Renal pelvis (tissue), 12 donors: ENCODE data around the gene SERAC1. TPM values are rescaled to one million over a fixed set of nuclear protein-coding genes. Genes with fewer than 3 reads are reported as not detected.
"Not testable (repeated sequence)": the region's sequence is repeated elsewhere in the genome, so short reads cannot be mapped to it uniquely, and the experiment has no call there.

Source experiments
- DNase-seq: peaks from one replicate; pipeline ENCODE4 v3.0.0-alpha.2; 2013
- long read RNA-seq, 16 experiments: transcript quantifications; one replicate each; lab custom pipeline, GENCODE V29; 2026
- polyA plus RNA-seq, 3 donors: library from polyadenylated mRNA; unstranded; fragments of 120-200 nt; gene quantifications; one replicate each; pipeline ENCODE4 v1.2.1, GENCODE V29; 2013; ENCODE audit not compliant: insufficient read length in 3 of 3

Gene SERAC1
- polyA plus RNA-seq: 10 to 100 TPM; 10.1 to 16.2 (median 14.3) TPM
- long read RNA-seq, donor 1, partial matches to known transcripts: 83 of 257 reads
- long read RNA-seq, donor 1, other reads (novel, unspliced or antisense): 171 of 257 reads
- long read RNA-seq, donor 2, partial matches to known transcripts: 49 of 234 reads
- long read RNA-seq, donor 2, other reads (novel, unspliced or antisense): 184 of 234 reads
- long read RNA-seq, donor 3, partial matches to known transcripts: 0 of 2 reads
- long read RNA-seq, donor 3, other reads (novel, unspliced or antisense): 0 of 2 reads
- long read RNA-seq, donor 4, partial matches to known transcripts: 57 of 233 reads
- long read RNA-seq, donor 4, other reads (novel, unspliced or antisense): 174 of 233 reads
- long read RNA-seq, donor 5, partial matches to known transcripts: 0 of 1 reads
- long read RNA-seq, donor 5, other reads (novel, unspliced or antisense): 0 of 1 reads
- long read RNA-seq, donor 6, full-length matches to known transcripts: 5 of 5 reads
- long read RNA-seq, donor 6, partial matches to known transcripts: 0 of 5 reads
- long read RNA-seq, donor 6, other reads (novel, unspliced or antisense): 0 of 5 reads
- long read RNA-seq, donor 7, partial matches to known transcripts: 56 of 209 reads
- long read RNA-seq, donor 7, other reads (novel, unspliced or antisense): 151 of 209 reads
- long read RNA-seq, donor 8: 0 reads
- long read RNA-seq, donor 9: 0 reads
- long read RNA-seq, donor 10, partial matches to known transcripts: 46 of 209 reads
- long read RNA-seq, donor 10, other reads (novel, unspliced or antisense): 163 of 209 reads
- long read RNA-seq, donor 11, partial matches to known transcripts: 0 of 2 reads
- long read RNA-seq, donor 11, other reads (novel, unspliced or antisense): 0 of 2 reads
- long read RNA-seq, donor 12, partial matches to known transcripts: 59 of 256 reads
- long read RNA-seq, donor 12, other reads (novel, unspliced or antisense): 195 of 256 reads
- long read RNA-seq, donor 13: 0 reads
- long read RNA-seq, donor 14, full-length matches to known transcripts: 4 of 4 reads
- long read RNA-seq, donor 14, partial matches to known transcripts: 0 of 4 reads
- long read RNA-seq, donor 14, other reads (novel, unspliced or antisense): 0 of 4 reads
- long read RNA-seq, donor 15, partial matches to known transcripts: 81 of 323 reads
- long read RNA-seq, donor 15, other reads (novel, unspliced or antisense): 238 of 323 reads
- long read RNA-seq, donor 16, partial matches to known transcripts: 0 of 4 reads
- long read RNA-seq, donor 16, other reads (novel, unspliced or antisense): 0 of 4 reads

GRCh38 chr6:158168040-158168289, at the start of gene SERAC1:
Gene SERAC1, minus strand, starts transcription at chr6:158168262. Its CDS starts 9,899 bp downstream, at chr6:158158363.
- DNase-seq: no peak

GRCh38 chr6:158213925-158214674, 46.0 kb upstream of the SERAC1 start:
- peak; percentile 60 for DNase-seq

GRCh38 chr6:158211273-158212055, 43.4 kb upstream of the SERAC1 start:
- no peak for DNase-seq

- DNase-seq: not testable (repeated sequence)
Measured at GRCh38 chr6:158209582-158210333, 41.7 kb upstream of the SERAC1 start.

GRCh38 chr6:158208226-158209030, 40.4 kb upstream of the SERAC1 start:
- DNase-seq: not testable (repeated sequence)

GRCh38 chr6:158207422-158207788, 39.3 kb upstream of the SERAC1 start:
- DNase-seq: no peak

- DNase-seq: no peak
Measured at GRCh38 chr6:158206740-158207421, 38.8 kb upstream of the SERAC1 start.

GRCh38 chr6:158205169-158205944, 37.3 kb upstream of the SERAC1 start:
- no peak for DNase-seq

GRCh38 chr6:158198461-158198860, 30.4 kb upstream of the SERAC1 start:
- DNase-seq: no peak

GRCh38 chr6:158194487-158195280, 26.6 kb upstream of the SERAC1 start:
- DNase-seq: no peak

GRCh38 chr6:158191761-158192160, 23.7 kb upstream of the SERAC1 start:
- DNase-seq: no peak

- no peak for DNase-seq
Measured at GRCh38 chr6:158191032-158191431, 23.0 kb upstream of the SERAC1 start.

- no peak for DNase-seq
Measured at GRCh38 chr6:158188591-158188990, 20.5 kb upstream of the SERAC1 start.

- DNase-seq: no peak
Measured at GRCh38 chr6:158185729-158186456, 17.8 kb upstream of the SERAC1 start.

- no peak for DNase-seq
Measured at GRCh38 chr6:158184608-158185007, 16.5 kb upstream of the SERAC1 start.
